GM19023 (cell line): Measurements from ENCODE around the gene HTRA2.

Experiments used
- ATAC-seq: cut with Tn5 transposase; IDR thresholded peaks from one replicate; pipeline ENCODE4 v1.9.1; 2021; ENCODE audit warnings: mild to moderate bottlenecking, moderate library complexity; ENCODE audit not compliant: unreplicated experiment

HTRA2 gene

DNA sequence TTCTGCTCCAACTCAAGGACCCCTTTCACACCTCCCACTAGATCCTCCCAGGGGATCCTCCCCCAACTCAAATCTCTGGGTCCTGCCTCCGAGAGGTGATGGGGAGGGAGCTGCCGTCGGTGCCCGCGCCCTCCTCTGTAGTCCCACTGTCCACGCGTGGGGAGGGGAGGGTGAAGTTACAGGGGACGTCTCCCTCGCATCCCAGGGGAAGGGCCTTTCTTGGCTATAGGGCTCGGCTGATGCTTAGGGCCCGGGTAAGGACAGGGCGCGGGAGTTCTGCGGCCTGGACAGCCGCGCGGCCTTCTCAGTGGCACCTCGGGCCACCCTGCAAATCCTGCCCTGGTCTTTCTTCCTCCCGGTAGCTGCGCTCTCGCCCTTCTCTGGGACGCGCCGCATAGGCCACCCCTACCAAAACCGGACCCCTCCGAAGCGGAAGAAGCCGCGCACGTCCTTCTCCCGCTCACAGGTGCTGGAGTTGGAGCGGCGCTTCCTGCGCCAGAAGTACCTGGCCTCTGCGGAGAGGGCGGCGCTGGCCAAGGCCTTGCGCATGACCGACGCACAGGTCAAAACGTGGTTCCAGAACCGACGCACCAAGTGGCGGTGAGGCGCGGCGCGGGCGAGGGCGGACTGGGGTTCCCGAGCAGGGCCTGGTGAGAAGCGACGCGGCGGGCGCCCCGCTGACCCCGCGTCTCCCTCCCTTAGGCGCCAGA is 14.3 kb upstream of the HTRA2 start:
- no peak for ATAC-seq

DNA sequence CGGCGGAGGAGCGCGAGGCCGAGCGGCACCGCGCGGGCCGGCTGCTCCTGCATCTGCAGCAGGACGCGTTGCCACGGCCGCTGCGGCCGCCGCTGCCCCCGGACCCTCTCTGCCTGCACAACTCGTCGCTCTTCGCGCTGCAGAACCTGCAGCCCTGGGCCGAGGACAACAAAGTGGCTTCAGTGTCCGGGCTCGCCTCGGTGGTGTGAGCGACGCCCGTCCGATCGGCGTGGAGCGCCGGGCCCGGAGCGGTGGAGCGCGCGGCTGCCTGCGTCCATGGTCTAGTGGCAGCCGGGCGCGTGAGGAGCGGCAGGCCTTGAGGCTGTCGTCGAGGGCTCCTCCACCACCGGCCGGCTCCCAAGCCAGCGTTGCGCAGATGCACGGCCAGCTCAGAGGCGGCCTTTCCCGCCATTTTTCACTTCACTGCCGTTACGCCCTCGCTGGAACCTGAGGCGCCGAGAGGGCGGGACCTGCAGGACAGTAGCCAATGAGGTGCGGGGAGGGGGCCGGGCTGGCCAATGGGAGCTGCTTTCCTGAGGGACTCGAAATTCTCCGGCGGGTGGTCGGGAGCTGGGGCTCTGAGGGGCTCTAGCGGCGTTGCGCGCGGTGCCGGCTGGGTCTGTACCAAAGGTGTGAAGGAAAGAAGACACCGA is 13.6 kb upstream of the HTRA2 start:
- peak; percentile 82 for ATAC-seq

DNA sequence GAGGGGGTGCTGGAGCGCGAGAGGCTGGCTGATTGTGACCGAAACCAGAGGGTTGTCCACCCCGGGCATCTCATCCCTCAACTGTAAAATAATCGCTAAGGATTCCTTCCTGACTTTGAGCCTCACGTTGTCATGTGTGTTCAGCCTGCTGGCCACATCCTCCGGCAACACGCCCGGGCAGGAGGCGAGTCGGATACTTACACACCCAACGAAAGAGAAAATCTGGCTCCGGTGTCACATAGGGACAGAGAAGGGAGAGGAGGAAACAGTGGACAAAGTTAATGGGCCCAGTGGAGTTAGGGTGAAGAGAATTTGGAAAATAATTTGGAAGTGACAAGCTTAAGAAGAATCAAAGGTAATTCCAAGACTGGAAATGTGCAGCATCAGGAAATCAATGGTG is 13.1 kb upstream of the HTRA2 start:
- no peak for ATAC-seq

DNA sequence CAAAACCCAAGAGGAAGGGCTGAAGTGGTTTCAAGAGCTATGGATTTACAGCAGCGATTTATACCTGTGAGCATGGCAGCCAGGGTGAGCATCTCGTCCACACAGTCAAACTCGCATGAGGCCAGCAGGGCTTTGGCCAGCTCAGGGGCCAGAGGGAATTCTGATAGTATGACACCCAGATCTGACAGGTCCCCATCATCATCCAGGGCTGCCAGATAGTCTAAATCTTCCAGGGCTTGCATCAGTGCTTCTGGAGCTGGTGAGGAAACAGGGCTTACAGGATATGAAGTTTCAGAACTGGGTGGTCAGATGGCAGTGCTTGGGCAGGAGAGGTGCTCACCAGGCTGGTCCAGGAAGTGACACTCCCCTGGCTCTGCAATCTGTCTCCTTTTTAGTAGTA is 7.2 kb upstream of the HTRA2 start:
- ATAC-seq: no peak

DNA sequence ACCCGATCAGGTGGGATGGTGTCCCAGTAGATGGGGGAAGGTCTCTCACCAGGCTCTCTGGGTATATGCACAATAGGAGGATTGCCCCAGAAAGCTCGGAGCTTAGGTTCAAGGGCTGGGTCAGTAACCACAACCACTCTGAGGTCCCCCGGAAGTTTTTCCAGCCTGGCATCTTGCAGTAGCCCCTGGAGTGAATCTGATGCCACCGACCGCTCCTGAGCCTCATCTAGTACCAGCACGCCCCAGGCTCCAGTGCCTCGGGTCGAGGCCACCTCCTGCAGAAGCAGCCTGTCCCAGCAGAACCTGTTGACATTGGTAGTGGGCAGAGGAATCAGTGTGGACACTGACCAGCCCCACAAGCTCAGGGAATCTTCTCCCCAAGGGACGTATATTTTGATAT is 5.7 kb upstream of the HTRA2 start:
- ATAC-seq: no peak

DNA sequence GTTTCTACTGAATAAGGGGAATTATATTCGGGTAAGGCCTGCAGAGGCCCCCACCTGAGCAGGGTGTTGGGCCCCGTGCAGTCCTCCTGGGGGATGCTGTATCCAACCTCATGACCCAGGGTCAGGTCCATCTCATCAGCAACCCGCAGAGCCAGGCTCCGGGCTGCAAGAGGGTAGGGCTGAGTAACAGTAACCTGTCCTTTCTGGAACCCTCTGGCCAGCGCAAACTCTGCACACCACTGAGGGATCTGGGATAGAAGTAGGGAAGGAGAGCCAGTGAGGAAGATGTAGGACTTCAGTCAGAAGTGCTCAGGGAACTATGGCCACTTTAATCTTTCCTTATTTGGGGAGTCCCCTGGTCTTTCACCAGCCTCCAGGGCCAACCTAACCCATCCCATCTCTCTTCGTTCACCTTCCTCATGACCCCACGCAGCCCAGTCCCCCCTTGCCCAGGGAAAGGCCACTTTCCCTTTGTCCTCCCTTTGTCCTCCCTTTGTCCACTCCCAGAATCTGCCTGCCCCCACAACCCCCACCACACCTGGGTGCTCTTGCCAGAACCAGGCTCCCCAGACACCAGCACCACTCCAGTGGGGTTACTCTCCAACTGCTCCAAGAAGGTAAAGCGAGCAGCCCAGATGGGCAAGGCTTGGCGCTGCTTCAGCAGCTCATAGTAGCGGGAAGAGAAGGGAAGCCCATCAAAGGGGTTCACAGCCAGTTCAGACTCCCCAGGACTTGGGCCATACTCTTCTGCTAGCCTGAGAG is 4.6 kb upstream of the HTRA2 start:
- ATAC-seq: no peak

DNA sequence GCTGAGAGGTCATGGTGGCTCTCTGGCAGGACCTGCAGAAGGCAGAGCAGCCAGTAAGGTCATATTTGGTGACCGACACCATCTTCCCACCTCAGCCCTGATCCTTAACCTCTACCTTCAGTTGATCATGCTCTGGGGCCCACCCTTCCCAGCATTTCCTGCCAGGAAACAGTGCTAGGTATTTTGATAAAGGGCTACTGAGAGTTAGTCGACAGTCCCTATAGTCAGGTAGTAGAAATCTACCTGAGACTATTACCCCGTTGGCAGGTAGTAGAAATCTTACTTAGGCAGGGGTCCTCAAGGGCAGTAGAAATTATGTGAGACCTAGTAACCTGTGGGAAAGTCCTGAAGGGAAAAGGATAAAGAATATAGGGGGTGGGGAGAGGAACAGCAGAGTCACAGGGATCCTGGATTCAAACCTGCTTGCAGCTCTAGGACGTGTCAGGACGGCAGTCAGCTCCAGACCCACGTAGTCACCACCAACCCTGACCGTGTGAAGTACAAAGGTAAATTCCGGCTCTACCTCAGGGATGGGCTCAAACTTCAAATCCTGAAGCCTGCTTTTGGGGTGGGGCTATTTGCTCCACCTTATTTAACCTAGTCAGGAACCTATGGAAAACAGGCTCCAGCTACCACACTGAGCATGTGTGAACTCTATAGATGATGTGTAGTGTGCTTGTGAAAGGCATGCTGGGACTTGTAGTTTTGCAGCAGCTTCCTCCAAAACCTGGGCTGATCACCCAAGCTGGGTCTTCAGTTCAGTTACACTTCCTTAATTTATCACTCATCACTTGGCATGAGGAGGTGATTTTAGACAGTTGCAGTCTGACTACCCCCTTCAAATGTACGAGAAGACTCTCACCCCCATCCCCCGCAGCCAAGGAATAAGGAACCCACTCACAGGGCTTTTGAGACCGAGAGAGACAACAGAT is 3.8 kb upstream of the HTRA2 start, which contains the start of gene DQX1:
TSS of gene DQX1 (minus strand) at position 515 of the 932 bp plus-strand sequence. CDS start at position 13, 502 bp downstream.
- ATAC-seq: no peak

DNA sequence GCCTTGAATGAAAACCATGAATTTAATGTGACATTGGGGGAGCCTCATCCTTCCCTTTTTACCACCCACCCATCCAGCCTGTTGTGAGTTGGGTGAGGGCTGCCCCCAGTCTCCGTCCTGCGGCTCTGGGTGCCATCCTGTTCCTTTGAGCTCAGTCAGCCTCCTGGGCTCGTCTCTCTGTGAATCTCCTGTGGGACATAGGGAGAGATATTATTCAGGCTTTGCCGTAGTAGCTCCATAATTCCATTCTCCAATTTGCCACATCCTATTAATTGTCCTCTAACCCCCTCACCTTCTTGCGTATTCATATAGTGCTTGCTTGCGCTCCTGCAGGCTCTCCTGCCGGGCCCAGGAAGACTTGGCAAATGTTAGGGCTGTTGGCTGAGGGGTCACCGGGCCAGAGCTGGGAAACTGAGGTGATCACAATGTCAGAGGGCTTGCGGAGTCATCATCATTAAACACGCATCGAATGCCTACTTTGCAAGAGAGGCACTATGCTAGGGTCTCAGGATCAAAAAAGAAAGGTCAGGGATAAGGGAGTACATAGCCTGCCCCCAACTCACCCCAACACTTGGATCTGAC is 3.0 kb upstream of the HTRA2 start:
- ATAC-seq: no peak

DNA sequence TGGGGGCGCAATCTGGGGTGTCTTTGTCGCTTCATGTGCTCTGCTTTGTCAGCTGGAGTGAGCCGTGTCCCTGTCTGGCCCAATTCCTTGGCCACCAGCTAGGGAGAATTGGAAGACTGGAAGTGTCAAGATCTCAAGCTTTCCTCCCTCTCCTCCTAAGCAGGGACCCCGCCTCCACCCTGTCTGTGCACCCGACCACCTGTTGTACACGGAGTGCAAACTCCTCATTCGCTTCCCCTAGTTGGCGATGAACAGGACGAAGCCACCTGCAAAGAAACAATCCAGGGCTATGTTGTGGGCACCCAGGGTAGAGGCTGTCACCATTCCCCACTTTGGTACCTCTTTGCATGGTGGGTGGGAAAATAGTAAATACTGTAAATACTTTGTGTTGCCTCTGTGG is 2.0 kb upstream of the HTRA2 start:
- ATAC-seq: no peak

DNA sequence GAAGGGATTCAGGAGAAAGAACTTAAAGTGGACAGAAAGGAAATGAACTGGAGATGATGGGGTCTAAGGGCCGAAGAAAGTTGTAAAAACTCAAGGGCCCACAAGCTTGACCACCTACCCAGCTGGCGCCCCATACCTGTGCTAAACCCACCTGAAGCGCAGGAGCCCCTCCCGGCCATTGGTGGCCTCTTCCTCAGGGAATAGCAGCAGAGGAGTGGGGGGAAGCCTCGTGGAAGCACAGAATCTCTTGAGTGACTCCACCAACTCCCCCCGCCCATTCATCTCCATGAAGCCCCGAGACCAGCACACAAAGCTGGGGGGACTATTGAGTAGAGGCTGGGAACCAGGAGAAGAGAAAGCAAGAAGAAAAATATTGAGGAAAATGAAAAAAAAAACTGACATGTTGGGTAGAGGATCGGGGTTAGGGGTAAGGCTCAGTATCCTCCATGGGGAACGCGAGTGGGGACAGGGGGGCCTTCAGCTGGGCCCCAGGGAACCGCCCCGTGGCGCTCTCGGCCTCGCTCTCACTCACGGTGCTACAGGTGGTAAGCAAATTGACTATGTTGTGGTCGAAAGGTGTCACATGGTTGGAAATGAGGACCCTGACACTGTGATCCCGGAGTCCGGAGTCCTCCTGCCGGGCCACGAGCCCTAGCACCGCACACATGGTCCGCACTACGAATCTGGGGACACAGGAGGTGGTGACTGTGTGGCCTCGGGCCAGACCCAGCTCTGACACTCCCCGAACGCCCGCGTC is 955 bp upstream of the HTRA2 start:
- ATAC-seq: peak; percentile 8

DNA sequence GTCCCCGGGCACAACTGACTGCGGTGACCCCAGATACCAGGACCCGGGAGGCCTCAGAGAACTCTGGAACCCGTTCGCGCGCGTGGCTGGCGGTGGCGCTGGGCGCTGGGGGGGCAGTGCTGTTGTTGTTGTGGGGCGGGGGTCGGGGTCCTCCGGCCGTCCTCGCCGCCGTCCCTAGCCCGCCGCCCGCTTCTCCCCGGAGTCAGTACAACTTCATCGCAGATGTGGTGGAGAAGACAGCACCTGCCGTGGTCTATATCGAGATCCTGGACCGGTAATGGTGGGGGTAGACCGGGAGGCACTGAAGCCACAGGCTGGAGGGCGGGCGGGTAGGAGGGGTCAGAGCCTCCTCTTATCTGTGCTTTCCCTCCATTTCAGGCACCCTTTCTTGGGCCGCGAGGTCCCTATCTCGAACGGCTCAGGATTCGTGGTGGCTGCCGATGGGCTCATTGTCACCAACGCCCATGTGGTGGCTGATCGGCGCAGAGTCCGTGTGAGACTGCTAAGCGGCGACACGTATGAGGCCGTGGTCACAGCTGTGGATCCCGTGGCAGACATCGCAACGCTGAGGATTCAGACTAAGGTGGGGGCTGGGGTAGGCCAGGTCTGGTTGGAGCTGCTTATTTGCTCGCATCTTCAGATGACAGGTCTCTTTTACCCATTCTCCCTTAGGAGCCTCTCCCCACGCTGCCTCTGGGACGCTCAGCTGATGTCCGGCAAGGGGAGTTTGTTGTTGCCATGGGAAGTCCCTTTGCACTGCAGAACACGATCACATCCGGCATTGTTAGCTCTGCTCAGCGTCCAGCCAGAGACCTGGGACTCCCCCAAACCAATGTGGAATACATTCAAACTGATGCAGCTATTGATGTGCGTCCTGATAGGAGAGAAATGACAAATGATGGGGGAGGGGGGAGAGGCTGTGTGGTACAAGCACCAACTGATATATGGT is 780 bp downstream of the HTRA2 start:
- ATAC-seq: peak; percentile 34

DNA sequence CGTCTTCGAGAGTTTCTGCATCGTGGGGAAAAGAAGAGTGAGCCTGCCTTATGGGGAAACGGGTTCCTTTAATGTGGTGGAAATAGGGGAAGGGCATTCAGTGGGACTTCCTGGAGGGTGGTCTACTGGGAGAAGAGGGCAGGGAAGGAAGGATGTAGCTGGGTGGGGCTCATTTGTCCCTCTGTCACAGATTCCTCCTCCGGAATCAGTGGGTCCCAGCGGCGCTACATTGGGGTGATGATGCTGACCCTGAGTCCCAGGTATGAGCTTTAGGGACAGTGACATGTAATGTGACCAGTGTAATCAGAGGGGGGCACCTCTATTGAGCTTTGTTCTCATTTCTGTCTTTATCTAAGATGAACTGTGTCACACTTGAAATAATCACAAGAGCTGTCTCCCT is 1.9 kb downstream of the HTRA2 start:
- no peak for ATAC-seq

DNA sequence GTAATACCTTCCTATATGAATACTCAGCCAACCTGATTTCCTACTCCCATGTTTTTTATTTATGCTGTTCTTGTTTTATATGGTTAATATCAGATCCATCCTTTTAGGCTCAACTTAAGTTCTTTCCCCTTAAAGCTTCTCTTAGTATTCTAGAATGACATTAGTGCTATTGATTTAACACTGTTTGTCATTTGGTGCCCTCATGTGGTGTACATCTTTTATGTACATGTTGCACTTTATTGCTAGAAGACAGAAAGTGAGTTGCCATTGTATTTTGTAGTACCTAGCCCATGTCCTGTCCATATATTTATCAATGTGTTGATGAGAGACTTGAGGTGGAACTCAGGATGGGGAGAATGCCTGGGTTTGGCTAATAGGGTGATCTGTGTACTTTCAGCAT is 2.5 kb downstream of the HTRA2 start:
- no peak for ATAC-seq

DNA sequence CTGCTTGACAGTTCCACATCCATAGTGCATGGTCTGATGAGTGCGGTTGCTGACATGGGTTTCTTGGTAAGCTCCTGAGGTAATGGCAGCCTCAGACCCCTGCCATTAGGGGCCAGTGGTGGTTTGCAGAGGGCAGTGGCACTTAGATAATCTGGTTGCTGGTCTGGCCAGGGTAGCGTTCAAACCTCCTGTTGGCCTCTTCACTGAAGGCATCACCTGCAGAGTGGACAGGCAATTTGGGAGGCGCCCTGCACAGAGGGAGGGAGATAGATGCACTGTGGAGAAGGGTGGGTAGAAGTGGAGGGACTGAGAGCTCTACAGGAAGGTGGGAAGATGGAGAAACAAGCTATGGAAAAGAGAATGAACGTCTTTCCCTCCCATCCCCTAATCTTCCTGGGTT is 3.7 kb downstream of the HTRA2 start:
- no peak for ATAC-seq

DNA sequence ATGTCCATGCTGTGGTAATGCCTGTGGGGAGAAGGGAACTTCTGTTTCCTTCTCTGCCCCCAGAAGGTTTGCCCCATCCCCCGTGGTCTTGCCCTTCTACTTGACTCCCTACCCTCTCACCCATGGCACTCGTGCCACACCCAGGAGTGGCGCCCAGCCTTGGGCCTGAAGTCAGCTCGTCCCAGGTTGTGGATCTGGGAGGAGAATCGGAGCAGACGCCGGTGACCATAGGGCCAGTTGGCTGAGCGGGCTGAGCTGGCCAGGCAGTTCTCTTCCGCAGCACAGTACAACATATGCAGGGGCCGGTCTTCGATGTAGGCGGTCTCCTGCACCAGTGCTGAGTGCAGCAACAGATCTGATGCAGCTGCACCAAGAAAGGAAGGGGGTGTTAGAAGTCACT is 4.7 kb downstream of the HTRA2 start:
- ATAC-seq: no peak

DNA sequence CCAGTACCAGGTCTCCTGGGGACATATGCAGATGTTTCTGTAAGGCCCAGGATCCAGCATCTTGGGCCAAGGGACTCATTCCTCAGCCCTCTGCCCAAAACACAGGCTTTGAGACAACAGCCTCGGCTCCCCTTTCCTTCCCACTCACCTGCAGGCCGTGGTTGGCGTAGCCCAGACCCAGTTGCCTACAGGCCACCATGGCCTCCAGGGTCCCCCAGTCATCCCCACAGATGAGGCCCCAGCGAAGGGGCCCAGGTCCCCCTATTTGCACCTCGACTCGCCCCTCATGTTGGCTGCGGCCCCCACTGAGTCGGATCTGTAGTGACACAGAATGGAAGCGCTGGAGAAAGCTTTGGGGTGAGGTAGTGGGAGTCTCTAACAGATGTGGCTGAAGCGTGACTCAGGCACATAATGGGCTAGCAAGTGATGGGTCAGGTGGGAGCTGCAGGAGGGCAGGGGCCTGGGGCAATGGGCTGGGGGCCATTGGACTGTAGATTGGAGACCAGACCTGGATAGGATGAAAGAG is 5.8 kb downstream of the HTRA2 start:
- no peak for ATAC-seq

DNA sequence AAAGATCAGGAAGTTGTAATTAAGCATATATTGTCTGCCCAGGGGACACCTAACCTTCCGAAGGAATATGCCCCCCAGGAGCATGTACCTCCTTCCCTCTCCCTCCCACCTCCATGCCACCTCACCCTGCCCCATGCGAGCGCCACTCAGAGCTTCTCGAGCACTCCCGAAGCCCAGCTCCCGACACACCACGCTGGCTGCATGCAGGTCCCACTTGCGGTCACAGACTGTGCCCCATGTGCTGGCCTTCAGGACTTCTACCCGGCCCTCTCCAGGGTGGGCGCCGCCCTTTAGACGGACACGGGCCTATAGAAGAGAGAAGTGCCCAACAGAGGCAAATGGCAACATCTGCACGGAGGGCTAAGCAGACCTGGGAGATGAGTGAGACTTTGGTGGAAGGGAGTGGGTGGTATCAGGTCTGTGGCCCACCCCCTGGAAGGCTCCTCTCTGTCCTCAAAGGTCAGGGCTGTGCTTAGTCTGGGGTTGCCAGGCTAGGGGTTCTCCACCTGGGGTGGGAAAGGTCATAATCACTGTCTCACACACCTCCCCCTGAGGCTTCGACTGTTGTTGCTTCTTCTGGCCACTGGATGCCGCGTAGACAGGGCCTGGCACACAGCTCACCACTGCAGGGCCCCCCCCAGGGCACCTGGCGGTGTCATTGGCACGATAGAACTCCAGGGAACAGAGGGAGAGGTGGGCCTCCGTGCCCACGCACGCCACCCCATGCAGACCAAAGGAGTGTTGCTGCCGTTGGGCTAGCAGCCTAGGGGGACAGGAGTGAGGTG is 6.6 kb downstream of the HTRA2 start:
- no peak for ATAC-seq

DNA sequence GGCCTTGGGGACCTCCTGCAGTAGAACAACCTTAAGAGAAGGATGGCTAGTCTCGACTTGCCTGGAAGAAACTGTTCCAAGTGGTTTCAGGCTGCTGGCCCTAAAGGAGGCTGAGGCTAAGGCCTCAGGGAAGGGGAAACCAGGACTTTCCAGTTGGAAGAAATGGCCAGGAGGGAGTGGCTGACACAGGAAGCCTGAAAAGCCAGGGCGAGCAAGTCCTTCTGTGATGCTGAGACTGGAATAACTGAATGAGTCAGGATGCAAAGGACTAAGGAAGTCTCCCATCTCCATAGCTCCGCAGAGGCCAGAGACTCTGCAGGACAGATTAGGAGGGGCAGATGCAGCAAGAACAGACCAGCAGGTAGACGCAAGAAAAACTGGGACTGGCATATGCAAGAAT is 7.4 kb downstream of the HTRA2 start:
- ATAC-seq: no peak
